Neuronal stem cell (in vitro differentiated cells): ENCODE measurements around the gene MYO5A.

ENCODE experiments used
- DNase-seq: peaks from one replicate; pipeline ENCODE4 v3.0.0-alpha.2; 2013; ENCODE audit warnings: low spot score
- H2AFZ ChIP-seq: one replicate; pipeline ENCODE4 v1.6.1; 2013; ENCODE audit warnings: mild to moderate bottlenecking, low read length, inconsistent platforms
- H2AK5ac ChIP-seq: 2 replicates; pipeline ENCODE4 v1.6.1; 2013; ENCODE audit warnings: low read depth, mild to moderate bottlenecking, inconsistent platforms, low read length, moderate library complexity, mixed read lengths
- H2BK120ac ChIP-seq: 2 replicates; pipeline ENCODE4 v1.6.1; 2013; ENCODE audit warnings: low read depth, mild to moderate bottlenecking, inconsistent platforms, low read length, moderate library complexity, mixed read lengths
- H2BK12ac ChIP-seq: one replicate; pipeline ENCODE4 v1.6.1; 2013; ENCODE audit warnings: low read length, inconsistent platforms
- H2BK15ac ChIP-seq: 2 replicates; pipeline ENCODE4 v1.6.1; 2013; ENCODE audit warnings: mild to moderate bottlenecking, low read length, inconsistent platforms, mixed read lengths
- H2BK5ac ChIP-seq: one replicate; pipeline ENCODE4 v1.6.1; 2013; ENCODE audit warnings: inconsistent platforms, mild to moderate bottlenecking, low read length, moderate library complexity
- H3K14ac ChIP-seq: one replicate; pipeline ENCODE4 v1.6.1; 2013; ENCODE audit warnings: low read length, inconsistent platforms
- H3K18ac ChIP-seq: 2 replicates; pipeline ENCODE4 v1.6.1; 2013; ENCODE audit warnings: low read length, inconsistent platforms
- H3K23ac ChIP-seq: 2 replicates; pipeline ENCODE4 v1.6.1; 2013; ENCODE audit warnings: low read depth, mild to moderate bottlenecking, mixed read lengths, low read length, inconsistent platforms; ENCODE audit not compliant: poor library complexity
- H3K27ac ChIP-seq: replicated peaks from 3 replicates; pipeline ENCODE4 v1.5.1; 2013; ENCODE audit warnings: low read length, inconsistent platforms
- H3K27me3 ChIP-seq, 3 experiments: 2 replicates each; pipeline ENCODE4 v1.6.1; 2013; ENCODE audit warnings: low read length in 3 of 3, mild to moderate bottlenecking in 2 of 3, inconsistent platforms in 1 of 3, low read depth in 1 of 3, mixed read lengths in 1 of 3, moderate library complexity in 1 of 3; ENCODE audit not compliant: control insufficient read depth in 3 of 3, insufficient read depth in 3 of 3
- H3K36me3 ChIP-seq, 2 donors: replicated peaks in 1 of 2; 2 replicates each; pipeline ENCODE4 v1.6.1; 2013; ENCODE audit warnings: low read length in 2 of 2; ENCODE audit not compliant: control insufficient read depth in 2 of 2, insufficient read depth in 2 of 2
- H3K4ac ChIP-seq: 2 replicates; pipeline ENCODE4 v1.6.1; 2013; ENCODE audit warnings: inconsistent platforms, mild to moderate bottlenecking, low read length, moderate library complexity
- H3K4me1 ChIP-seq, 2 donors: 1 replicate in 1 of 2; 2 replicates in 1 of 2; pipeline ENCODE4 v1.6.1; 2013; ENCODE audit warnings: low read length in 2 of 2, low read depth in 1 of 2; ENCODE audit not compliant: control insufficient read depth in 2 of 2, insufficient read depth in 1 of 2
- H3K4me2 ChIP-seq: one replicate; pipeline ENCODE4 v1.6.1; 2013; ENCODE audit warnings: mild to moderate bottlenecking, low read length, inconsistent platforms; ENCODE audit not compliant: insufficient read depth, poor library complexity, severe bottlenecking
- H3K4me3 ChIP-seq, 2 donors: 2 replicates each; pipeline ENCODE4 v1.5.1; 2013; ENCODE audit warnings: low read length in 2 of 2, mild to moderate bottlenecking in 2 of 2, inconsistent platforms in 1 of 2, moderate library complexity in 1 of 2
- H3K79me1 ChIP-seq: one replicate; pipeline ENCODE4 v1.6.1; 2013; ENCODE audit warnings: low read depth, mild to moderate bottlenecking, inconsistent platforms, low read length, moderate library complexity
- H3K9ac ChIP-seq: one replicate; pipeline ENCODE4 v1.6.1; 2013; ENCODE audit warnings: mild to moderate bottlenecking, low read depth, low read length, inconsistent platforms; ENCODE audit not compliant: poor library complexity
- H3K9me3 ChIP-seq, 2 donors: replicated peaks in 1 of 2; 2 replicates each; pipeline versions ENCODE3 to v1.6.1; 2013; ENCODE audit warnings: low read length in 2 of 2, mild to moderate bottlenecking in 2 of 2, inconsistent platforms in 1 of 2, low read depth in 1 of 2, mixed read lengths in 1 of 2, moderate library complexity in 1 of 2; ENCODE audit not compliant: control insufficient read depth in 2 of 2, insufficient read depth in 1 of 2
- H4K8ac ChIP-seq: one replicate; pipeline ENCODE4 v1.6.1; 2013; ENCODE audit warnings: low read depth, mild to moderate bottlenecking, inconsistent platforms, low read length, moderate library complexity
- H4K91ac ChIP-seq: one replicate; pipeline ENCODE4 v1.6.1; 2013; ENCODE audit warnings: low read length, low read depth, mild to moderate bottlenecking, inconsistent platforms; ENCODE audit not compliant: poor library complexity
- WGBS, 2 donors: extraction: QIAGEN DNeasy Blood & Tissue Kit; methylation state at CpG; one replicate each; pipeline ENCODE4 v1.1.7; 2013; ENCODE audit warnings: missing lambda C conversion rate in 2 of 2, mixed read lengths in 1 of 2; ENCODE audit not compliant: insufficient read length in 2 of 2, insufficient replicate concordance in 1 of 2; ENCODE audit errors: extremely low coverage in 2 of 2; 5-methylcytosine and 5-hydroxymethylcytosine counted together

MYO5A gene

DNA sequence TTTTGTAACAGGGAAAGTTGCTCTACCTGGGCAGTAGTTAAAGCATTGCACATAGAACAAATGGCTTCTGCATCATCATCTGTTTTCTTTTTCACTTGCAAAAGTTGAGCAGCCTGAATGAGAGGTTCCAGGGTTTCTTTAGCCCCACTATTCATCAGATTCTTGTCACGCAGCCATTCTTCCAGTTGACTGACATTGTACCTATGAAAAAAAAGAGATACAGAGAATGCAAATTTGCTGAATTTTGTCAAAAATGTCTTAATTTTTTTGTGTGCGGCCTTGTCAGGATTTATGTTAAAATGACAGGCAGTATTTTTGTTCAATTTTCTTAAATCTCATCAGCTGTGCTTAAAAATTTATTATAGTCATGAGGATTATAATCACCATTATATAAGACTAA, 211.7 kb downstream of the MYO5A start:
- Histone ChIP-seq H2BK12ac (no peak overlapping the region), H3K18ac (no peak overlapping the region)

DNA sequence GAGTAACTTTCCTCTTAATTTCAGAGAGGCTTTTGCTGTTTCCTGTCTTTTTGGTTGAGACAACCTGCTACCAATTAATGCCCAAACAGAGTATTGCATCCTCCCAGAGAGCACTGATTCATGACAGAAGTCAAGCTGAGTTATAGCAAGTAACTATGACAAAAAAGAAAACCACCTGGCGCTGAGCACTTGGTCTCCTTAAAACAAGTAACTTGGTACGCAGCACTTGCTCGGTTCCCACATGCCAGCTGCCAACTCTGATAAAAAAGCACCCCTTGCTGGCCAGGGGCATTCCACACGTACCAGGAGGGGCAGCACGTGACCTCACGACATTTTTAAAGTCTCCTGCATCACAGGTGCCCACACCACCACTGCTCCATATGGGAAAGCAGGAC, 219.5 kb downstream of the MYO5A start:
- Histone ChIP-seq H3K9me3 (no peaks in the 10 kb centered on the region), H2BK5ac (no peak overlapping the region), H2BK12ac (no peak overlapping the region), H3K4me2 (no peak overlapping the region), H2BK120ac (no peak overlapping the region), H4K8ac (no peak overlapping the region), H2AK5ac (no peak overlapping the region), H3K36me3 (peaks cover 1 to 24% of the 10 kb centered on the region in 2 donors), H3K79me1 (no peaks in the 10 kb centered on the region), H3K18ac (no peak overlapping the region), H3K4me1 (peaks cover 0 to 4% of the 10 kb centered on the region in 2 donors), H3K9ac (no peak overlapping the region), H3K4me3 (no peak overlapping the region), H2AFZ (no peak overlapping the region), H3K23ac (no peak overlapping the region), H3K27ac (no peak overlapping the region), H4K91ac (no peak overlapping the region), H3K14ac (no peak overlapping the region), H3K27me3 (no peaks in the 10 kb centered on the region), H3K4ac (no peak overlapping the region), H2BK15ac (no peak overlapping the region)
- no CpG with 5 or more reads among the region's 6 CpGs for WGBS, 2 donors
- no peak for DNase-seq

More for the DNA sequence above, 211.7 kb downstream of the MYO5A start:
- H3K27ac ChIP-seq = no peak overlapping the region
- no peak overlapping the region for H4K91ac ChIP-seq
- H4K8ac ChIP-seq = no peak overlapping the region
- no peak overlapping the region for H3K4ac ChIP-seq
- no peak overlapping the region for H3K23ac ChIP-seq
- H2AFZ ChIP-seq = no peak overlapping the region
- no peak overlapping the region for H3K4me3 ChIP-seq
- H2BK15ac ChIP-seq = no peak overlapping the region
- peaks cover 0 to 4% of the 10 kb centered on the region in 2 donors for H3K9me3 ChIP-seq
- no peak overlapping the region for H3K14ac ChIP-seq
- H3K27me3 ChIP-seq = no peaks in the 10 kb centered on the region
- WGBS, 2 donors = no CpG with 5 or more reads among the region's 2 CpGs
- no peak overlapping the region for H3K4me2 ChIP-seq
- H3K36me3 ChIP-seq = peaks cover 8 to 76% of the 10 kb centered on the region in 2 donors
- H2AK5ac ChIP-seq = no peak overlapping the region
- DNase-seq = no peak
- no peak overlapping the region for H3K9ac ChIP-seq
- H2BK120ac ChIP-seq = no peak overlapping the region
- no peaks in the 10 kb centered on the region for H3K4me1 ChIP-seq
- H3K79me1 ChIP-seq = no peaks in the 10 kb centered on the region
- no peak overlapping the region for H2BK5ac ChIP-seq

DNA sequence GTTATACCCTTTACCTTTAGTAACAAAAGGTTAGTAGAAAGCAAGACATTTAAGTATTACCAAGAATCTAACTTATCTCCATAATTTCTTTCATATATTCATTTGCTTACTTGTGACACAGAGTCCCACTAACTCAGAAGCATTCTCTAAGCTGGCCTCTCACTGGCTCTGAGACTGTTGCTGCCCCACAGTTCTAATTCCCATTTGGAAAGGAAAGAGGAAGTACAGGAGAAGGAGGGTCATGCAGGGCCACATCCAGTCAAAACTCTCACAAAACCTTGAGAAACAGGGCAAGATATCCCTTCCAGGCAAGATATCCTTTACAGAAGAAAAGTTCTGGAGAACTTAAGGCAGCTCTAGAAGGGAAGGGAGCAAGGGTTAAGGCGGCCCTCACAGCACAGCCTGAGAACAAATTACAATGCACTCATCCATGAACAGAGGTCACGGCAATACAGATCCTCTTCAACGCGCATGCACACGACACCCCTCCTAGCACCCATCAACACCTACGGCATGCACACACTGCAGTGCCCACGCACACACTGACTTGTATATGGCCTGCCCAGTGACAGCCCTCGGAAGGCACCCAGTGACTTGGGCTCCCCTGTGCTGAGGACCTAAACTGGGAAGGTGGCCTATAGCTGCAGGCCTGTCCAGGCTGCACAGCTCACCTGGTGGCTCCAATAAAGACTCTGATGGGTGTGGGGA, 220.1 kb downstream of the MYO5A start:
- no peak overlapping the region for H2BK120ac ChIP-seq
- peak overlapping the region in 1 of 2 donors; percentile 37 for H3K4me3 ChIP-seq
- H3K79me1 ChIP-seq = no peaks in the 10 kb centered on the region
- no peak overlapping the region for H2AFZ ChIP-seq
- H3K9me3 ChIP-seq = no peaks in the 10 kb centered on the region
- H3K23ac ChIP-seq = no peak overlapping the region
- H4K8ac ChIP-seq = no peak overlapping the region
- peak overlapping the region; percentile 81 for H3K18ac ChIP-seq
- no CpG with 5 or more reads among the region's 8 CpGs for WGBS, 2 donors
- no peak overlapping the region for H3K27ac ChIP-seq
- peaks cover 1 to 18% of the 10 kb centered on the region in 2 donors for H3K36me3 ChIP-seq
- no peak overlapping the region for H3K4me2 ChIP-seq
- no peak overlapping the region for H3K14ac ChIP-seq
- no peak overlapping the region for H2BK15ac ChIP-seq
- H2AK5ac ChIP-seq = no peak overlapping the region
- no peak overlapping the region for H3K4ac ChIP-seq
- H3K27me3 ChIP-seq = no peaks in the 10 kb centered on the region
- H2BK12ac ChIP-seq = no peak overlapping the region
- DNase-seq = no peak
- no peak overlapping the region for H2BK5ac ChIP-seq
- peak overlapping the region; percentile 63 for H3K9ac ChIP-seq
- peaks cover 0 to 4% of the 10 kb centered on the region in 2 donors for H3K4me1 ChIP-seq
- H4K91ac ChIP-seq = no peak overlapping the region

DNA sequence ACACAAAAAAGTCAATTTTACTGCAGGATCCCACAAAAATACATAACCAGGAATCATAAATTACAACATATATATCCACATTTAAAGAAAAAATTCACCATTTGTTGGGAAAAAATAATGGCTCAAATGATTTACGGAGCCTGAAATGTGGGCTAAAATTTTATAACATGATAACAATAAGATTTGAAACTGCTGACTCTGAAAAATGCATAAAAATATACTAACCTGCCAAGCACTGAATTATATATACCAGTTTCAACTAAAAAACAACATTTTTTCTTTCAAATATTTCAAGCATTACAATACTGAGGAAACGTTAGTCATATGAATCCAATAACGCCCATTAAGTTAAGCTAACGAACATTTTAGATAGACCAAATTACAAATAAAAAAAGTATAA, 220.8 kb downstream of the MYO5A start:
- Histone ChIP-seq H3K4ac (no peak overlapping the region), H3K9me3 (no peaks in the 10 kb centered on the region), H3K18ac (no peak overlapping the region), H2BK12ac (no peak overlapping the region), H2BK5ac (no peak overlapping the region), H3K79me1 (no peaks in the 10 kb centered on the region), H3K27me3 (no peaks in the 10 kb centered on the region), H2AFZ (no peak overlapping the region), H3K4me3 (no peak overlapping the region), H3K14ac (no peak overlapping the region), H2BK120ac (no peak overlapping the region), H3K27ac (no peak overlapping the region), H3K36me3 (peaks cover 1 to 11% of the 10 kb centered on the region in 2 donors), H3K9ac (no peak overlapping the region), H3K4me1 (peaks cover 0 to 4% of the 10 kb centered on the region in 2 donors), H2AK5ac (no peak overlapping the region), H4K8ac (no peak overlapping the region), H3K23ac (no peak overlapping the region), H3K4me2 (no peak overlapping the region), H4K91ac (no peak overlapping the region), H2BK15ac (no peak overlapping the region)
- WGBS, 2 donors = no CpG with 5 or more reads among the region's 4 CpGs
- no peak for DNase-seq
